ENCODE measurements around the gene ABCA13. TPM values are rescaled to one million over a fixed set of nuclear protein-coding genes. Genes with fewer than 3 reads are reported as not detected.

Gene ABCA13
- total RNA-seq, 3 donors from 2014 or later (not counting 1 experiment from before 2014, with no cell fraction given): 0.05 to 0.09 TPM; not detected in 1

DNA sequence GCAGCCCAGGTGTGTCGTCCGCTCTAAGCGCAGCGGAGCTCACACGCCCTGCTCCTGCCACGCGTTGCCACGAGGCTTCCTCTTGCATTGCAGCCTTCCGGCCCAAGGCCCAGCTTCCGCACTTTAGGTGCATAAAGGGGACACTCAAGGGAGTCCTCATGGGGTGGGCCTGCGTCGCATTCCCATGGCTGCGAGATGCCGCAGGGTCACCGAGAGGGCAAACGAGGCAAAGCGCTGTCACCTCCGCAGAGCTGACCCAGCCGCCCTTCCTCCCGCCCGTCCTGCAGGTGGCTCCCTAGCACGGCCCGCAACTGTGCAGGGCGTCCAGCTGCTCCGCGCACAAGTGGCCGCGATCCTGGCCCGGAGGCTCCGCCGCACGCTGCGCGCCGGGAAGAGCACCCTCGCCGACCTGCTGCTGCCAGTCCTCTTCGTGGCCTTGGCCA is 283.5 kb downstream of the ABCA13 start:
- Mint-ChIP-seq H3K4me3 (no peak overlapping the region), H3K27ac (no peak overlapping the region), H3K36me3 (no peaks in the 10 kb centered on the region), H3K27me3 (ENCODE audit: low read depth in 2 of 2) (no peaks in the 10 kb centered on the region), H3K4me1 (no peaks in the 10 kb centered on the region), H3K9me3 (peaks cover 0 to 5% of the 10 kb centered on the region in 2 donors)
- H3K9me3 ChIP-seq (ENCODE audit: control insufficient read depth, insufficient read depth, low read length): no peaks in the 10 kb centered on the region
- DNase-seq (no peak), ATAC-seq (no peak)
- H3K27ac ChIP-seq (ENCODE audit: low read length): no peak overlapping the region
- H3K4me1 ChIP-seq (ENCODE audit: control insufficient read depth, insufficient read depth, low read length): no peaks in the 10 kb centered on the region
- no peak overlapping the region for H3K4me3 ChIP-seq (ENCODE audit: low read length)
- no peaks in the 10 kb centered on the region for H3K36me3 ChIP-seq (ENCODE audit: control insufficient read depth, insufficient read depth, low read length)
- 96% methylated on average over 38 of the region's 38 CpGs for WGBS (ENCODE audit: insufficient coverage)
- no peaks in the 10 kb centered on the region for H3K27me3 ChIP-seq (ENCODE audit: control insufficient read depth, insufficient read depth, low read length)
- intact Hi-C loops (cut with micrococcal nuclease): no loop called here
- TF ChIP-seq, protein P1, sequence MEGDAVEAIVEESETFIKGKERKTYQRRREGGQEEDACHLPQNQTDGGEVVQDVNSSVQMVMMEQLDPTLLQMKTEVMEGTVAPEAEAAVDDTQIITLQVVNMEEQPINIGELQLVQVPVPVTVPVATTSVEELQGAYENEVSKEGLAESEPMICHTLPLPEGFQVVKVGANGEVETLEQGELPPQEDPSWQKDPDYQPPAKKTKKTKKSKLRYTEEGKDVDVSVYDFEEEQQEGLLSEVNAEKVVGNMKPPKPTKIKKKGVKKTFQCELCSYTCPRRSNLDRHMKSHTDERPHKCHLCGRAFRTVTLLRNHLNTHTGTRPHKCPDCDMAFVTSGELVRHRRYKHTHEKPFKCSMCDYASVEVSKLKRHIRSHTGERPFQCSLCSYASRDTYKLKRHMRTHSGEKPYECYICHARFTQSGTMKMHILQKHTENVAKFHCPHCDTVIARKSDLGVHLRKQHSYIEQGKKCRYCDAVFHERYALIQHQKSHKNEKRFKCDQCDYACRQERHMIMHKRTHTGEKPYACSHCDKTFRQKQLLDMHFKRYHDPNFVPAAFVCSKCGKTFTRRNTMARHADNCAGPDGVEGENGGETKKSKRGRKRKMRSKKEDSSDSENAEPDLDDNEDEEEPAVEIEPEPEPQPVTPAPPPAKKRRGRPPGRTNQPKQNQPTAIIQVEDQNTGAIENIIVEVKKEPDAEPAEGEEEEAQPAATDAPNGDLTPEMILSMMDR (IDR thresholded peaks at IDR 0.05): no peak

DNA sequence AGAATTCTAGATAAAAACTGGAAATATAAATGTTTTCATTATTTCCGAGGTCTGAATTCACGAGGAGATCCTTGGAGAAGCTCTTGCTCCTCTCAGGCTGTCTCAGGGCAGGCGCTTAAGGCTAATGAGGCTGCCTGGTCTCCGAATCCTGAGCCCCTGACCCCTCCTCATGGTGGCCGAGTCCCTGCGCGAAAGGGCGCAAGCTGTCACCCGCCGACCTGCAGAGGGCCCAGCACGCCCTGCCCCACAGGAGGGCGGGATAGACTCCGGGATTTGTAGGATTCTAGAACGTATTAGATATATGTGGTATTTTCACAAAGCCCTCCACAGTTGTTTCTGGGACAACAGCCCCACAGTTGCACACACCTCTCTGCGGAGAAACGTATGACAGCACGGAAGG is 284.1 kb downstream of the ABCA13 start:
- Mint-ChIP-seq H3K27me3 (ENCODE audit: low read depth in 2 of 2) (no peaks in the 10 kb centered on the region), H3K9me3 (peaks cover 0 to 5% of the 10 kb centered on the region in 2 donors)
- TF ChIP-seq, protein P1 (IDR thresholded peaks at IDR 0.05): no peak

GRCh38 chr7:48458701-48459524 is 287.7 kb downstream of the ABCA13 start:
- H3K27me3 Mint-ChIP-seq (ENCODE audit: low read depth in 2 of 2): no peaks in the 10 kb centered on the region
- DNase-seq (no peak), ATAC-seq (no peak)
- H3K27ac ChIP-seq (ENCODE audit: low read length): no peak overlapping the region
- TF ChIP-seq, protein P1 (IDR thresholded peaks at IDR 0.05): no peak
- no peak overlapping the region for H3K4me3 Mint-ChIP-seq
- H3K36me3 Mint-ChIP-seq: no peaks in the 10 kb centered on the region
- no peaks in the 10 kb centered on the region for H3K4me1 Mint-ChIP-seq
- peaks cover 2 to 4% of the 10 kb centered on the region in 2 donors for H3K9me3 Mint-ChIP-seq
- no peaks in the 10 kb centered on the region for H3K27me3 ChIP-seq (ENCODE audit: control insufficient read depth, insufficient read depth, low read length)
- H3K9me3 ChIP-seq (ENCODE audit: control insufficient read depth, insufficient read depth, low read length): no peaks in the 10 kb centered on the region
- no peak overlapping the region for H3K4me3 ChIP-seq (ENCODE audit: low read length)
- no peaks in the 10 kb centered on the region for H3K4me1 ChIP-seq (ENCODE audit: control insufficient read depth, insufficient read depth, low read length)
- no peaks in the 10 kb centered on the region for H3K36me3 ChIP-seq (ENCODE audit: control insufficient read depth, insufficient read depth, low read length)
- no peak overlapping the region for H3K27ac Mint-ChIP-seq
- intact Hi-C loops (cut with micrococcal nuclease): no loop called here
- 79% methylated on average over 4 of the region's 4 CpGs for WGBS (ENCODE audit: insufficient coverage)

More for the DNA sequence above, 284.1 kb downstream of the ABCA13 start:
- Histone ChIP-seq H3K36me3 (ENCODE audit: control insufficient read depth, insufficient read depth, low read length) (no peaks in the 10 kb centered on the region), H3K27ac (ENCODE audit: low read length) (no peak overlapping the region), H3K4me3 (ENCODE audit: low read length) (no peak overlapping the region), H3K9me3 (ENCODE audit: control insufficient read depth, insufficient read depth, low read length) (no peaks in the 10 kb centered on the region), H3K27me3 (ENCODE audit: control insufficient read depth, insufficient read depth, low read length) (no peaks in the 10 kb centered on the region), H3K4me1 (ENCODE audit: control insufficient read depth, insufficient read depth, low read length) (no peaks in the 10 kb centered on the region)
- WGBS (ENCODE audit: insufficient coverage): 95% methylated on average over 17 of the region's 17 CpGs
- no peak overlapping the region for H3K27ac Mint-ChIP-seq
- no peak overlapping the region for H3K4me3 Mint-ChIP-seq
- no peaks in the 10 kb centered on the region for H3K4me1 Mint-ChIP-seq
- intact Hi-C loops (cut with micrococcal nuclease): no loop called here
- DNase-seq (no peak), ATAC-seq (no peak)
- no peaks in the 10 kb centered on the region for H3K36me3 Mint-ChIP-seq

All from natural killer cell (primary cell).